GM19467 (cell line): Measurements from ENCODE around the gene NEU1.
"Not testable (repeated sequence)": the region's sequence is repeated elsewhere in the genome, so short reads cannot be mapped to it uniquely, and the experiment has no call there.

Experiments used
- ATAC-seq: cut with Tn5 transposase; IDR thresholded peaks from one replicate; pipeline ENCODE4 v1.9.1; 2021; ENCODE audit warnings: mild to moderate bottlenecking, moderate library complexity; ENCODE audit not compliant: unreplicated experiment

Gene NEU1

DNA sequence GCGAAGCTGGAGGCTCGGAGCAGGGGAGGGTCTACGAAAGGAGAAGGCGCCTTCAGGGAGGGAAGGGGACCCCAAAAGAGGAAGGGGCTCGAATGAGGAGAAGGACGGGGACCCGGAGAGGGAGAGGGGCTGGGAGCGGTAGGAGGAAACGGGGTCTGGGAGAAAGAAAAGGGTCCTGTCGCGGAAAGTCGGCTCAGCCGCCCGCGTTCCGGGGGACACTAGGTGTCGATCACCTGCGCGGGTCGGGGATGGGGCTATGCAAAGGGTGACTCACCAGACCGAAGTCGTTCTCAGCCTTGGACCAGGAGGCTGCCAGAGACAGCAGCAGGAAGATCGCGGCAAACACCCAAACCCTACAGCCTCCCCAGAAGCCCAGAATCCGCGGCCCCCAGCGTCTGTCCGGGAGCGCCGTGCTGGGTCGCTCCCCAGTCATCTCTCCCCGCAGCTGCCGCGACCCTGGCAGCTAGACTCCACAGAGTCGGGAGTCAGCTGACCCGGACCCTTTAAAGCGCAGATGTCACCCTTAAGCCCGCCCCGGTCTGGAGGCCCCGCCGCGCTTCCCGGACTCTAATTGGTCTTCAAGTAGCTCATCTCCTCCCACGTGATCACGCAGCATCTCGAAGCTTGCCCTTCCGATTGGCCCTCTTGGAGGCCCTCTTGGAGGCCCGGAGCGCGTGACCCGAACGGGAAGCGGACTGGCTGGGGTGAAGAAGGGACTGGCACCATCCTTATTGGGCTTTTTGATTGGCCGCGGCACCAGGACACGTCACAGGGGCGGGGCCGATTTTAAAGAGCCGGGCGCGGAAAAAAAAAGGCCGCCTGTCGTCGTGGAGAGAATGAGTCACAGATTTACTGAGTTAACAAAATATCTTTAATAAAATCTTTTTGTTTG is at the start of gene NEU1:
NEU1 (minus strand) TSS at position 478 of the 892 bp plus-strand sequence; CDS start at position 433, 45 bp downstream.
- peak; percentile 88 for ATAC-seq

DNA sequence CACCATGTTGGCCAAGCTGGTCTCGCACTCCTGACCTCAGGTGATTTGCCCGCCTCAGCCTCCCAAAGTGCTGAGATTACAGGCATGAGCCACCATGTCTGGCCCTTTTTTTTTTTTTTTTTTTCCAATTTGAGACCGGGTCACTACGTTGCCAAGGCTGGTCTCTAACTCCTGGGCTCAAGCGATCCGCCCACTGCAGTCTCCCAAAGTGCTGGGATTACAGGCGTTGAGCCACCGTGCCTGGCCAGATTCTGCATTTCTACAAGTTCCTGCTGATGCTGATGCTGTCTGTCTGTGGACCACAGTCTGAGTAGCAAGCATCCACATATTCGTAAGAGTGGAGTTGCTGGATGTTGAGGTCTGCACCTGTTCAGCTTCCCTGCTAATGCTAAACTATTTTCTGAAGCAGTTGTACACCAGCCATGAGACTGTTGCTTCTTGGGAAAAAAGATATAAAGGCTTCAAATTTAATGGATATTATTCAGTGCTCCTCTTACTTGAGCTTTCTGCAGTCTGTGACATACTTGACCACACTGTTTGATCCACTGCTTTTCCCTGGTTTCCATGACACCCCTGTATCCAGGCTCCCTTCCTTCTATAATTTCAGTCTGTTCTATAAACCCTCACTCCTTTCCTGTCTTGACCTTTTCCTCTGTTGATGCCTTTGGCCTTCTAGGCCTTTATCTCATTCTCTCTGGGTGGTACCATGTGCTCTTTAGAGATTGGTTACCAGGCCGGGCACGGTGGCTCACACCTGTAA is 49.4 kb upstream of the NEU1 start:
- ATAC-seq: no peak

DNA sequence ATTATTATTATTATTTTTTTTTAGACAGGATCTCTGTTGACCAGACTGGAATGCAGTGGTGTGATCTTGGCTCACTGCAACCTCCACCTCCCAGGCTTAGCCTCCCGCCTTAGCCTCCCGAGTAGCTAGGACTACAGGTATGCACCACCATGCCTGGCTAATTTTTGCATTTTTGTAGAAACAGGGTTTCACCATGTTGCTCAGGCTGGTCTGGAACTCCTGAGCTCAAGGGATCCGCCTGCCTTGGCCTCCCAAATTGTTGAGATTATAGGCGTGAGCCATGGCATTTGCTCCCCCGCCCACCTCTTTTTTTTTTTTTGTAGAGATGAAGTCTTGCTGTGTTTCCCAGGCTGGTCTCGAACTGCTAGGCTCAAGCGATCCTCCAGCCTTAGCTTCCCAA is 46.7 kb upstream of the NEU1 start:
- not testable (repeated sequence) for ATAC-seq

DNA sequence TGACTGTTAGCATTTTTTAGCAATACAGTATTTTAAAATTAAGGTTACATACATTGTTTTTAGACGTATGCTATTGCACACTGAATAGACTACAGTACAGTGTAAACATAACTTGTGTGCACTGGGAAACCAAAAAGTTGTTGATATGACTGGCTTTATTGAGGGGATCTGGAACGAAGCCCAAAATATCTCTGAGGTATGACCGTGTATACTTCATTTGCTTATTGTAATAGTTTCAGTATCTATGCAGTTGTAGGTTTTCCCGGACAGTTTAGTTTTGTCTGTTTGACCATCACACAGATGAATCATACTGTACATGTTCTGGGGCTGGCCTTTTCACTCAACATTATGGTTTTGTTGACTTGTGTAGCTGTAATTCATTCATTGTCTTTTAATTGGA is 46.2 kb upstream of the NEU1 start:
- ATAC-seq: no peak

DNA sequence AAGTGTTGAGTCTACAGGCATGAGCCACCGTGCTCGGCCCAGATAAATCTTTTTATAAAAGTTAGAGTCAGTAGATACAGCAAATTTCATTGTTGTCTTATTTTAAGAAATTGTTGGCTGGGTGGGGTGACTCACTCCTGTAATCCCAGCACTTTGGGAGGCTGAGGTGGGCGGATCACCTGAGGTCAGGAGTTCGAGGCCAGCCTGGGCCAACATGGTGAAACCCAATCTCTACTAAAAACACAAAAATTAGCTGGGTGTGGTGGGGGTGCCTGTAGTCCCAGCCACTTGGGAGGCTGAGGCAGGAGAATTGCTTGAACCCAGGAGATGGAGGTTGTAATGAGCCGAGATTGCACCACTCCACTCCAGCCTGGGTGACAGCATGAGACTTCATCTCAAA is 45.6 kb upstream of the NEU1 start:
- ATAC-seq: not testable (repeated sequence)

GRCh38 chr6:31907158-31907813 is 44.7 kb upstream of the NEU1 start:
- ATAC-seq: no peak

DNA sequence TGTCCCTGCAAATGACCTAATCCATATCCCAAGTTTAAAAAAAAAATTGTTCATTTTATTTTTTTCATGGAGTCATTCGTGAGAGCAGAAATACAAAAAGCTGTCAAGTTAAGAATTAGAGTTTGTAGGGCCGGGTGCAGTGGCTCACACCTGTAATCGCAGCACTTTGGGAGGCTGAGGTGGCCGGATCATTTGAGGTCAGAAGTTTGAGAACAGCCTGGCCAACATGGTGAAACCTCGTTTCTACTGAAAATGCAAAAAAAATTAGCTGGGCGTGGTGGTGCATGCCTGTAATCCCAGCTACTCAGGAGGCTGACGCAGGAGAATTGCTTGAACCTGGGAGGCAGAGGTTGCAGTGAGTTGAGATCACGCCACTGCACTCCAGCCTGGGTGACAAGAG is 44.1 kb upstream of the NEU1 start:
- not testable (repeated sequence) for ATAC-seq

GRCh38 chr6:31906122-31906521 is 43.5 kb upstream of the NEU1 start:
- ATAC-seq: no peak

DNA sequence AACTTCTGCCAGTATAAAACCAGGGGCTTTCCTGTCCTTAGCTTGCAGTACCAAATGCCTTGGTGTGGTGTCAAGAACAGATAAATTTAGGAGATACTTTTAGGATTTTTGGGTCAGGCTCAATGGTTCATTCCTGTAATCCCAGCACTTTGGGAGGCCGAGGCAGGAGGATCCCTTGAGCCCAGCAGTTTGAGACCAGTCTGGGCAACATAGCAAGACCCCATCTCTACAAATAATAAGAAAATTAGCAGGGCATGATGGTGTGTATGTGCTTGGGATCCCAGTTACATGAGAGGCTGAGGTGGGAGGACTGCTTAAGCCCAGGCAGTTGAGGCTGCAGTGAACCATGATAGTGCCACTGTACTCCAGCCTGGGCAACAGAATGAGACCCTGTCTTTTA is 42.4 kb upstream of the NEU1 start:
- ATAC-seq: no peak

GRCh38 chr6:31903957-31904356 is 41.3 kb upstream of the NEU1 start:
- no peak for ATAC-seq

- peak; percentile 38 for ATAC-seq
Observed at GRCh38 chr6:31901953-31902643, 39.5 kb upstream of the NEU1 start, which contains the start of gene ZBTB12. ZBTB12 (minus strand) TSS chr6:31902086; CDS start chr6:31901305, 781 bp downstream.

- ATAC-seq: no peak
Observed at GRCh38 chr6:31901415-31901952, 38.9 kb upstream of the NEU1 start.

- ATAC-seq: no peak
Observed at GRCh38 chr6:31900917-31901414, 38.3 kb upstream of the NEU1 start.

DNA sequence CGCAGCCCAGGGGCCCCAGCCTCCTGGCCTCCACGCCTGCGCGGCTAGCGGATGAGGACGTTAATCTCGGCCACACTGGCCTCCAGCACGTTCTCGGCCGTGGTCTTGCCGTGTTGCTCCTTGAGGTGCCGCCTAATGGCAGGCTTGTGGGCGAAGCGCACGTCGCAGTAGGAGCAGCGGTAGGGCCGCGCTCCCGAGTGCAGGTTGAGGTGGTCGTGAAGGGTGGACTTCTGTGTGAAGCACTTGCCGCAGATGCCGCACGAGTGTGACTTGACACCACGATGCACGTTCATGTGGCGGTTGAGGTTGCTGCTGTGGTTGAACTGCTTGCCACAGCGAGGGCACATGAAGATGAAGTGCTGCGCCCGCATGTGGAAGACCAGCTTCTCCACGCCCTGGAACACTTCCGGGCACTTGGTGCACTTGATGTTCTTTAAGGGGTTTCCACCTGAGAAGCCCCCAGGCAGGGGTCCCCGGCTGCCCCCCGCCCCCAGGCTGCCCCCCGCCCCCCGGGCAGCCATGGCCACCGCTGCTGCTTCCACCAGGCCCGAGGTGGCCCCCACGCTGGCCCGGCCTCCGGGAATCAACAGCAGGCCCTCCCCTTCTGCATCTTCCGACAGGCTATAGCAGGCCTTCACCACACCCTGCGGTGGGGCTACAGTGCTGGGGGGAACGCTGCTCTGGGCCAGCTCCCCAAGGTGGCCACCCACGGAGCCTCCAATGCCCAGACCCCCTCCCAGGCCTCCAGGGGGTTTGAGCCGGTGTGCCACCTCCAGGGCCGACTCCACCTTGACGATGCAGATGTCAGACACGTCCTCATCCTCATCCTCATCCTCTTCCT is 37.5 kb upstream of the NEU1 start:
- no peak for ATAC-seq

GRCh38 chr6:31899215-31899614 is 36.6 kb upstream of the NEU1 start:
- no peak for ATAC-seq

GRCh38 chr6:31898383-31899011 is 35.9 kb upstream of the NEU1 start:
- no peak for ATAC-seq

DNA sequence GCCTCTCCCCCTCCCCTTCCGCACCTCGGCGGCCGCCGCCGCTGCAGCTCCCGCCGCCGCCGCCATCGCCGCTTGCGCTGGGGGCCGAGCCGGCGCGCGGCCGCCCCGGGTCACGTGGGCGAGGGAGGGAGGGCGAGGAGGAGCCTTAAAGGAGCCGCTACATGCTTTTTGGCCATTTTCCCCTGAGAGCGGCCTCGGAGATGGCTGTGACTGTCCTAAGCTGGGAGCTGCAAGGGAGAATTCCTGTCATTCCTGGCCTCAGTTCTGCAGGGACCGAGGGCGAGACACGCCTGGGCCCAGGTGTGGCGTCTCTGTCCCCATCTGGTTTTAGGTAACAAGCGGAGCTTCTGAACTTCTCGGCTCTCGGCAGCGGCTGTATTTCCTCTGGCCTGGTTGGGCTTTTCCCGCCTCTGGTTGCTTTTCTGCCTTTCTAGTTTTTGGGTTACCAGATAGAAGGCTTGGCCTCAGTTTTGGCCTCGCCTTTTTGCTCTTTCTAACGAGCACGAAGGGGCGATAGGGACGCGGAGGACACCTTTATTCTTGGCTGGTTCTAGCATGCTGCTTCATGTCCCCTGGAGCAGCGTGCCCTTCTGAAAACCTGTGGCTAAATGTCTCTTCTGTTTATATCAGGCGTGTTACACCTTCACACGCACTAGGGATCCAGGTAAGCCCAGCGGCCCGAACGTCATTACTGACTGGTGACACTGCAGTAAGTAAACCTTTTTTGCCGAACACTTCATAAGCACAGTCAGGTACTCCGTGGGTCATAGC is 35.2 kb upstream of the NEU1 start, which contains the start of gene EHMT2:
EHMT2 (minus strand) TSS at position 87 of the 771 bp plus-strand sequence; CDS start at position 66, 21 bp downstream.
- ATAC-seq: peak; percentile 44
